IMR-90 (cell line): ENCODE measurements around the gene PJA1.

Experiments used
- CEBPB ChIP-seq: IDR thresholded peaks from 2 replicates; pipeline ENCODE4 v1.6.1; 2012; ENCODE audit warnings: low read depth, low read length, improper control_type of control experiment
- CTCF ChIP-seq: conservative IDR thresholded peaks from 2 replicates; pipeline ENCODE4 v1.5.1; 2012; ENCODE audit warnings: mild to moderate bottlenecking, low read depth, low read length, improper control_type of control experiment
- MAFK ChIP-seq: IDR thresholded peaks from 2 replicates; pipeline ENCODE4 v1.6.1; 2012; ENCODE audit warnings: low read depth, low read length, improper control_type of control experiment
- POLR2A ChIP-seq: IDR thresholded peaks from 2 replicates; pipeline ENCODE4 v1.6.1; 2012; ENCODE audit warnings: mild to moderate bottlenecking, low read depth, low read length
- RAD21 ChIP-seq: IDR thresholded peaks from 2 replicates; pipeline ENCODE4 v1.6.1; 2012; ENCODE audit warnings: low read length, improper control_type of control experiment
- RFX5 ChIP-seq: IDR thresholded peaks from 2 replicates; pipeline ENCODE4 v1.8.0; 2012; ENCODE audit warnings: low read depth, mild to moderate bottlenecking, low read length, moderate library complexity

- TF ChIP-seq CTCF = no peak
- no peak for TF ChIP-seq POLR2A
- TF ChIP-seq CEBPB = no peak
- no peak for TF ChIP-seq MAFK
- no peak for TF ChIP-seq RFX5
- TF ChIP-seq RAD21 = no peak
These were observed 15.6 kb downstream of the PJA1 start for GRCh38 chrX:69149466-69150280.
